Left kidney (tissue), 2 donors: ENCODE results near the gene S1PR3. TPM values are rescaled to one million over a fixed set of nuclear protein-coding genes. Genes with fewer than 3 reads are reported as not detected.

Source experiments
- DNase-seq: peaks from one replicate; pipeline ENCODE4 v3.0.0-alpha.2; 2013
- polyA plus RNA-seq: library from polyadenylated mRNA; unstranded; fragments of 120-200 nt; gene quantifications from one replicate; pipeline ENCODE4 v1.2.1, GENCODE V29; 2013; ENCODE audit not compliant: insufficient read length

Gene S1PR3
- polyA plus RNA-seq, 1 donor: 52.7 TPM

DNA sequence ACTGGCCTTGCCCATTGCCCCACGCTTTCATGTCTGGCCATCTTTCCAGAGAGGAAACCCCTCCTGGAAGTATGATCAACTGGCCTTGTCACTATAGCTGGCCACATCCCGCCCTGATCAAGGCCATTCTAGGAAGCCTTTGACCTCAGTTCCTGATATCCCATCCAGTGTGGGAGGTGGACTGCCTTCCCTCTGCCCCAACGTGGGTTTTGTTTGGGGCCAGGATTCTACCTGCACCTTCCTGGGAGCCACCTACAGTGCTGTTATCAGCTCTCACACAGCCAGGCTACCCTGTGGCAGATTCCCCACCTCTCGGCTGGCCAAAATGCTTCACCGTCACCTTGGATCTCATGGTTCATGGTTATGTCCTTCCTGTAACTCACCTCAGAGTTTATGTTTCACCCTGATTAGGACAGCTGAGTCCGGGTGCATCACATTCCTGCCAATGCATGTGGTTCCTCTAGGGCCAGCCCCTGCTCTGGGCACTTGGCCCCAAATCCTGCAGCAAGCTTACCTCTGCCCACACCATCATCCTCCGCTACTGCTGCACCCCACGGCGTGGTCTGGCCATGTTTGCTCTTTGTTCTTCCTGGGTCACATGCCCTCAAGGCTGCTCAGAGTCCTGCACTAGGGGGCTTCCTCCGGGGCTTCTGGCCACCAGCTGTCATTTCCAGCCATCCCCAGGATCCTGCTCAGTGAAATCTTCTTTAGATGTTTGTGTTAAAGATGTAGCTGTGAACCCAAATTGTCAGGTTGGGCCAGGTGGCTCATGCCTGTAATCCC lies 24.2 kb upstream of the S1PR3 start:
- no peak for DNase-seq

- DNase-seq: no peak
Measured at GRCh38 chr9:88968799-88969198, 22.5 kb upstream of the S1PR3 start.

- DNase-seq: no peak
Measured at GRCh38 chr9:88969646-88970373, 21.5 kb upstream of the S1PR3 start.

DNA sequence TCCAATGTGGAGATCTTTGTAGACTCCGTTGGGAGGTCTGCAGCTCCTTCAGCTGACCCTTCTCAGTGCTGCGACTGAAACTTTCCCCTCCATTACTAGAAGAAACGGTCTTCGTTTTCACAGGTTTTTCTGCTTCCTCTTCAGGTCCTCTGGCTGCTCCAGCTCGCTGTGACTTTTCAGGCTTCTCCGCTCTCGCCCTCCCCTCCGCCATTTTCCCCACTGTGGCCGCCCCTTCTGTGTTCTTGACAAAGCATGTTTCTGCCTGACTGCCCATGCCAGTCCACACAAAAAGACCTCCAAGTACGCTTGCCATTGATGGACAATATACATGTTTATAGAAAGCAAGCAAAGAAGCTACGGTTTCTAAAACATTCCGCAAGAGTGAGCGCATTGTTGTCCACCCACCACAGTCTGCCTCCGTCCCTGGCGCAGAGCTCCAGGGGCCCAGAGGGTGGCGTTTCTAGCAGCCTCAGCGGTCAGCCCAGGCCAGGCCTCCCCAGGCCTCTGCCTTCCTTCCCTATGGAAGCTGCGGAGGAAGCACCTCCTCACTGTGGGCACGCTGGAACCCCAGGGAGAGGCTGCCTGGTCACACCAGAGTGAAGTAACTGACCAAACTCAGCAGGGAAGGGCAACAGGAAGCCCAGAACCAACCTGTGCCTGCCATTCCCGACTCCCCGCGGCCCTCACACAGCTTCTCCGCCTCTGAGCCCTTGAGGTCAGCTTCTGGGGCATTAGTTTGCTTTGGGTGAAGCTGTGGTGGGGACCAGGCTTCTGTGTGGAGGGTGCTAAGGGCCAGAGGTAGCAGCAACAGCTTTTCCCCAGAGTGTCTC lies 19.9 kb upstream of the S1PR3 start:
- no peak for DNase-seq

DNA sequence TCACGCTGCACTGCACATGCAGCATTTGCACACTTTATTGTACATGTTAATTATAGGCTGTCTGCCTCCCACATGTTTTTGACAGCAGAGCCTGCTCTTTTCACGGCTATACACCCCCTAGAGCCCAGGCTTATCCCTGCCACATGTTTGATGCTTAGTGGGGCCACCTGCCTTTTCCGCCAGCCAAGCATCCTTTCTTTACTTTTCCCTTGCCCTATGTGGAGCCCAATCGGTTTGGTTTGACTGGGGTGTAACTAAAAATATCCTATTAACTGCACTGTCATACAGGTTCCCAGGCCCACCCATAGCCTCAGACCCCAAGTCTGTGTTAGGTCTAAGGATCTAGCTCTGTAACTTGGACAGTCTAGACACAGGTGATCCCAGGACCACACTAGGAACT lies 18.9 kb upstream of the S1PR3 start:
- DNase-seq: no peak

DNA sequence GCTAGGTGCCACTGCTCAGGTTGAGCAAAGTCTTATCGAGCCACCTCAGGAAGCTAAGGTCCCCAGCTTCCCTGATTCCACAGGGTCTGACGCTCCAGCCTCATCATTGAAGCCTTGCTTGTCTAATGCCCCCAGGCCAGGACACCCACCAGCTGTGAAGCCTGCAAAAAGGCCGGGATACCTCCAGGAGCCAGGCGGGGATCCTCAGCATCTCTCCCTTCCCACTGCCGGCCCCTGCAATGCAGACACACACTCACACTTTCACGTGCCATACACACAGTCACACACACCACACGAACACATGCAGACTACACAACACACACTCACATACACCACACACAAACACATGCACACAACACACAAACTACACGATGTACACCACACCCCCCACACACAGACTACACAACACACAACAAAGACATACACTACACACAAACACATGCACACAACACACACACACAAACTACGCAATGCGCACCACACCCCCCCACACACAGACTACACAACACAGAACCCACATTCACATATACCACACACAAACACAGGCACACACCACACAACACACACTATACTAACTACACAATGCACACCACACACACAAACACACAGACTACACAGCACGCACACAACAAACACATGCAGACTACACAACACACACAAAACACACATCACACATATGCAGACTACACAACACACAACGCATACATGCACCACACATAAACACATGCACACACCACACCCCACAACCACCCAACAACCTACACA lies 17.8 kb upstream of the S1PR3 start:
- no peak for DNase-seq

DNA sequence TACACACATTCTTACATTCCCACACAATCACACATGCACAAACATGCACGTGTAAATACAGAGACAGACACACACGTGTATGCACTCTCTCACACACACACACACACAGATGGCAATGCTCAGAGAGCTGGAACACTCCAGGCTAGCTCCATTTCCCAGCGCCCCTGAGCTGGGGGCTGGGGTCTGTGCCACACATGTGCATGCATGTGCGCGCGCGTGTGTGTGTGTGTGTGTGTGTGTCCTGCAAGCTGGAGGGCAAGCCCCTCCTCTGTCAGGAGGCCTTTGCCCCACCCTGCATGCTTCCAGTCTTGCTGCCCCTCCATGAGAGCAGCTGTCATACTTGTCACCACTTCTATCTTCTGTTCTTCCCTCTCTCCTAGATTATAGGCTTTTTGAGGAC lies 16.6 kb upstream of the S1PR3 start:
- no peak for DNase-seq

DNA sequence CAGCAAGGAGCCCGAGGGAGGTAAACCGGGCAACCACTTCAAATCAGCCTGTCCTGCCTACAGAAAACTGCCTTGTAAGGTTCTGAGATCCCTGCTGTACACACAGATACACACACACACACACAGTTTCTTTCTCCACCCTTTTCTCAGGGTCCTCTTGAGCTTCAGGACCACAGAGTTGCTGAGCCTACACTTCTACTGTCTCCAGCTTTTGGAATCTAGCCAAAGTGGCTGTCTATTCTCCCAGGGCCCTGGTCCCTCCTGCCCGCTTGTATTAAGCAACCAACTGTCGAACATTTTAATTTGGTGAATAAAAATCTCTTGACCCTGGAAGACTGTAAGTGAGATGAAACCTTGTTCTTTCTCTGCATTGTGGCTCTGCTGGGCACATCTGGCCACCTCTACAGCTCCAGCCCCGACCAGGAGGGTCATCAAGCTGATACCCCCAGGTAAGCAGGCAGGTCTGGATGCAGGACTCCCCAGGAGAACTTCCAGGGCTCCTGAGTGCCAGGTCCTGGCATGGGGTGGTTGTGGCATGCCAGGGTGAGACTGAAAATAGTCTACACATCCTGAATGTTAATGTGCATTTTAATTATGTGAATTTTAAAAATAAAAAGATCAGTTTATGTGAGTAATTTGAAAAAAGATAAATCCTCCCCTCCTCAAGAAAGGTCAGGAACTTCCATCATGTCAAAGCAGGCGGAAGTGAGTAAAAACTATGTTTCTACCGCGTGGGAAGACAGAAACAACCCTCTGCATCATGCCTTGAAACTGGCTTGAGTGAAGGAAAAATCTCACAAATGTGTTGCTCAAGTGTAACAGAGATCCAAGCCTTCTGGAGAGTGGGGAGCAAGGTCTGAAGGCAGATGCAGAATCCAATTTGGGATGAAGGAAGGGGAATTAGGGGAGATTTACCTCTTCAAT lies 15.0 kb upstream of the S1PR3 start:
- no peak for DNase-seq

- DNase-seq: no peak
Measured at GRCh38 chr9:88976890-88977257, 14.4 kb upstream of the S1PR3 start.

DNA sequence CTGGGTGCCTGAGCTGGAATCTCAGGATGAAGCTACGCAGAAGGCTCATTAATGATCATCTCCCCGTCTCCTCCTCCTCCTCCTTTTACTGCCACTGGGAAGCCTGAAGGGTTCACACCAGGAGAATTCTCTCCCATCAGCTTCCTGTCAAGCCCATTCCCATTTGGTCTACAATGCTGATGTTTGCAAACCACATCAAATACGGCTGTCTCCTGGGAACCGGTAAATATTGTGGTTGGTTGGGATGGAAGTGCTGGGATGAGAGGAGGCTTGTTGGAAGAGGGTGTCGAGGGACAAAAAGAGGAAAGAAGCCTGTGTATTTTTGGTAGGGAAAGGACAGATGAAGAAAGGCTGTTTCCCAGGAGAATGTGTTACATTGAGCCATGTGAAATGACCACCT lies 13.2 kb upstream of the S1PR3 start:
- DNase-seq: no peak

DNA sequence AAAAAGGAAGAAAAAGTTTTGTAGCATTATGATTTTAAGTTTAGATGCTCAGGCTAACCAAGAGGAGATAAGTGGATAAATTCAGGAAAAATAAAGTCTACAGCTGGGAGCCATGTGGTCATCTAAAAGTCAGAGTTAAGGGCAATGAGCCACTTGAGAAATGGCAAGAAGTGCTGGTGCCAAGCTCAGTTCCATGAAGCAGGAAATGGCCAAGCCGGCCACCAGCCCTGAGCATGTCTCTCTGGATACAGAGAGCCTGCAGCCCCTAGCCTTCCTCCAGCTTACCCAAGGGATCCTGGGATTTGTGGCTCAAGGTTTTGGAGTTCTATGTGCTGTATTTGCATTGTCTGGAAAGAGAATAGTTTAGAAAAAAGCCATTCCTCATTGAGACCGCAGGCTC lies 12.2 kb upstream of the S1PR3 start:
- DNase-seq: no peak

DNA sequence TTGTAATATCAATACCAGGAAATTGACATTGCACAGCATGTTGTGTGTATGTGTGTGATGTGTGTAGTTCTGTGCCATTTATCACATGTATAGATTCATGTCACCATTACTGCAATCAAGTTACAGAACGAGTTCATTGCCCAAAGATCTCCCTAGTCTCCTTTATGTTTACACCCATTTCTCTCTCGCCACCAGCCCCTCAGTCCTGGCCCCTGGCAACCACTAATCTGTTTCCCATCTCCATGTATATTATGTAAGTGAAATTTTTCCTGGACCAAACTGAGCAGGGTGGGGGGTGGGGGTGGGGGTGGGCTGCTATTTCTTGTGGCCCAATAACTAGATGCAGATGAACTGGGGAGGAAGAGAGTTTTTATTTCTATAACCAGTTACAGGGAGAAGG lies 11.5 kb upstream of the S1PR3 start:
- DNase-seq: no peak

DNA sequence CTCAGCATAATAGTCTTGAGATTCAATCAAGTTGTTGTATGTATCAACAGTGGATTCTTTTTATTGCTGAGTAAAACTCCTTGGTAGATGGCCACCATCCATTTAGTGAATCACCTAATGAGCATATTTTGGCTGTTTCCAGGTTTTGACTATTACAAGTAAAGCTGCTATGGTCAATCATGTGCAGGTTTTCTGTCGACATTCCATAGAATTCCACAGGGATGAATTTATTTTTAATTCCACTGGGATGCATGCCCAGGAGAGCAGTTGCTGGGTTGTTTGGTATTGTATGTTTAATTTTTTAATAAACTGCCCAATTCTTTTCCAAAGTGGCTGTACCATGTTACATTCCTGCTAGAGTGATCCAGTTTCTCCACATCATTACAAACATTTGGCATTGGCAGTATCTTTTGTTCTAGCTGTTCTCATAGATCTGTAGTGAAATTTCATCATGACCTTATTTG lies 10.5 kb upstream of the S1PR3 start:
- DNase-seq: no peak

DNA sequence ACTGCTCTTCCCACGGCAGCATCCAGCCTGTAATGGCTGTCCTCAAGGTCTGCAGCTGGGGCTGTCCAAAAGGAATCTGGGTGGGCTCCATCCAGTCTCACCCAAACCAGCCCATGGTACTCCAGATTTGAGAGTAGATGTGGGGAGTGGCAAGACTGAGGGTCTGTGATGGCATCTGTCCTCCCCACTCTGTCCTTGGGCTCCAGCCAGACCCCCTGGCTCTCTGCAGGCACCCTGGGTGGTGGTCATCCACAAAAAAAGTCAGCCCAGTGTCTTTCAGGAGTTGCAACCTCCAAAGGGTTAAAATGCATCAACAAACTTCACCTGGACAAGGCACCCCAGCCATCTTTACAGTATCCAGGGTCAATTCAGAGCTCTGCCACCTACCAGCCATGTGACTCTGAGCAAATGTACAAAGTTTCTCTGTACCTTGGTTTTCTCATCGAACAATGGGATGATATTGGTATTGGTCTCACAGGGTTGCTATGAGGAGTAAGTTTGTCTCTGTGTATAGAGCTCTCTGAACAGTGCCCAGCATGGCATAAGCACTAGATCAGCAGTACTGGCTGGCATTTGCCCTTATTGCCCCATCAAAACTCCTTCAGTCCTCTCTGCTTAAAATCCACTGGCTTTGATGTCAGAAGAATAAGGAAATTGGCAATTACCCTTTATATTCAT lies 7.3 kb upstream of the S1PR3 start:
- no peak for DNase-seq

DNA sequence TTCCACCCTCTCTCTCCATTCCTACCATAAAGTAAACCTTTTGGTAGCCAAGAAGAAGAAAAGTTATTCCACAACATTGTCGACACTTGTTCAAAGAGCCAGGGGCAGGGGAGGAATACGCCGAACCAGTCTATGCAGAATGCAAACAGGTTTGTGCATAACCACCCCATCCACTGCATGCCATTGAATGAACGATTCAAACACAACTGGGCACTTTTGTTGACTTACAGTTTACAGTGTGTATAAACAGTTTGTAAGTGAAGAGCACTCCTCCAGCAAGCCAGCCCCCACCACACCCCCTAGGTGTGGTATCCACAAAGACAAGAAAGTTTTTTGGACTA lies 6.8 kb upstream of the S1PR3 start:
- DNase-seq: no peak

GRCh38 chr9:88985616-88986015 lies 5.7 kb upstream of the S1PR3 start:
- no peak for DNase-seq

DNA sequence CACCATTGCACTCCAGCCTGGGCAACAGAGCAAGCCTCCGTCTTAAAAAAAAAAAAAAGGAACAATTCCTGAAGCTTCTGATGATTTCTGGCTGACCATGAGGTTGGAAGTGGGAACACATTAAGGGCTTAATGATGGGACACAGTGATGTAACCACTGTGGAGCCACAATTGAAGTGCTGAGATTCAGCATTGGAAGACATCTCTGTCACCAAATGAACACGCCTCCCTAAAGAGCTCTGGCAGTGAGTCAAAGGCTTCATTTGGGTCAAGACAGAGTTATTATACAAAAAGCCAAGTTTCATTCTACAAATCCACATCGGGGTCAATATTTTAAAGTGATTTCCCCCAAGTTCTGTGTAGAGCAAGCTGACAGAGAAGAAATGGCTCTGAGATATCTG lies 4.5 kb upstream of the S1PR3 start:
- DNase-seq: no peak

DNA sequence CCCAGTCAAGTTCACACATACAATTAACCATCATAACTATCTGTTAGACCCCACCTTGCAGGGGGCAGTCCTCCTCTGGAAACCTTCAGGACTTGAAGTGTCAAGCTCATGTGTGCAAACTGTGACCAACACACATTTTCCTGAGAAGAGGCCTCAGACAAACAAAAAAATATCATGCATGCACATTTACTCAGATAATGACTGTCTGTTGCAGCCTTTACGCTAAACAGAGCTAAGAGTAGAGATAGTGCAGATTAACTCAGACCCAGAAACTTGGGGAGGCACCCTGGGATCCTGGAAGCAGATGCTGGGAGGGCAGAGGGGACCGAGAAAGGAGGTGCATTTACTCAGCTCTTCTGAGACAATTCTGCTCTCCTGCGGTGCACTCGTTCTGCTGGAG lies 3.6 kb upstream of the S1PR3 start:
- DNase-seq: no peak

- DNase-seq: no peak
Measured at GRCh38 chr9:88988796-88989641, 2.2 kb upstream of the S1PR3 start.
